HG03342 (cell line): ENCODE results near the gene MRFAP1L1.
"Not testable (repeated sequence)": the region's sequence is repeated elsewhere in the genome, so short reads cannot be mapped to it uniquely, and the experiment has no call there.

Experiments used
- ATAC-seq: cut with Tn5 transposase; IDR thresholded peaks from one replicate; pipeline ENCODE4 v1.9.1; 2021; ENCODE audit warnings: mild to moderate bottlenecking, moderate library complexity; ENCODE audit not compliant: unreplicated experiment

The MRFAP1L1 gene

DNA sequence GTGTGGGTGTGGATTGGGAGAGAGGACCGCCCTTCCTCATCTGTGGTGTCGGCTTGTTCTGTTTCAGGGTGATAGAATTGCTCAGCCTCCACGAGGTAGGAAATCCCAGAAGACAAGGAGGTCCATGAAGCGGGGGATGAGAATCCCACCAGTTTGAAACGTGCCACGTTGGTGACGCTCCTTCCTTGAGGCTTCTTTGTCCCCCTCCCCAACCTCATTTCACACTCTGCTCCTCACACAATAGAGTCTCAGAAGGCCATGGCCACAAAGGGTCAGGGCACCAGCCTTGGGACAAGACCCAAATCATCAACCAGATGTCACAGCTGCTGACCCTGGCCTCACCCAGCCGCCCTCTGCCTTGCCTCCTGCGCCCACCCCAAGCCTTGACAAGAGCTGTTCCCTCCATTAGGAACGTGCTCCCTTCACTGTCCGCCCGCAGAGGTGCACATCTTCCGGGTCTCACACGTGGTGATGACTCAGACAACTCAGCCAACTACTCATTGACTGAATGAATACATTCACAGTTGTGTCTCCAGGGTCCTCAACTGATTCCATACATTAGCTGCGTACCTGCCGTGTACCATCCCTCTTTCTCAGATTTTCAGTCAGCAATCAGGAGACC is 24.6 kb upstream of the MRFAP1L1 start:
- no peak for ATAC-seq

DNA sequence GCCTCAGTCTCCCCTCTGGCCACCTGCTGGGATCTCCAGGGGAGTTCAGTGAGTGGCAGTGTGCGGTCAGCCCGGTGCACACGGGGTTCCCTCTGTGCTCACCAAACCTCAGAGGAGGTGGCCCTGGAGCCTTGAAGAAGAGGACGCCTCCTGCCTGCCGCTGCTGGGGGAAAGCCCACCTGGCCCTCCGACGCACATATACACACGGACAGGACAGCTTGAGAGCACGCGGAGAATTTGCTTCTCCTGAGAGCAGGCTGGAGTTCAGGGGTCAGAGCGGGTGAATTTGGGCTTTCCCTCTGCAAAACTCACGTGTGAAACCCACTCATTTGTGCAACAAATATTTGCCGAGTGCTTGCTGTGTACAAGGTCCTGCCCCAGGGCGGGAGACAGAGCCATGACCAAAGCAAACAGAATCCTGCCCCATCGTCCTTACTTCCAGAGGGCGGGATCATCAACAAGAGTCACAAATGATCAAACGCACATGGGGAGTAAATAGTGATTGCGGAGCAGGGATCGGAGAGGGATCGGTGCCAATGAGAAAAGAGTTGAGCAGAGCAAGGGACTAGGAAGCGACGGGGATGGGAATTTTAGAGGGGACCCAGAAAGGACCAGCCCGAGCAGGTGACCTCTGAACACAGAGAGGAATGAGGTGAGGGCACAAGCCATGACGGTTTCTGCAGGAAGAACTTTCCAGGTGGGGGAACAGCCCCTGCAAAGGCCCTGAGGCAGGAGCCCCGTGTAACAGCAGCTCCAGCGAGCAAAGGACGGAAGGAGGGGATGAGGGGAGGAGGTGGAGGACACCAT is 23.9 kb upstream of the MRFAP1L1 start:
- ATAC-seq, result no peak

GRCh38 chr4:6732441-6733357 is 23.0 kb upstream of the MRFAP1L1 start:
- no peak for ATAC-seq

DNA sequence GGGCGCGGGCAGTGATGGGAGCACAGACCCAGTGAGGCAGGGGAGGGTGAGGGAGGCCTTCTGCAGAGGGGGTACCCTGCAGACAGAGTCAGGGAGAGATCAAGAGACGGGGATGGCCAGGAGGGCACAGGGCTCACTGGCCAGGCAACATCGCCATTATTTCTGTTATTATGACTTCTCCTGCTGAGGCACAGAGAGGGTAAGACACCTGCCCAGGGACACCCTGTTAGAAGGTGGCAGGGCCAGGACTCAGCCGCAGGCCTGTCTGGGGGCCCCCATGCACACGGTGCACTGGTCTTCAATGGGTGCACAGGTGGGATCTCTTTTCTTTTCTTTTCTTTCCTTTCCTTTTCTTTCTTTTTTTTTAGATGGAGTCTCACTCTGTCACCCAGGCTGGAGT is 22.1 kb upstream of the MRFAP1L1 start:
- ATAC-seq, result no peak

DNA sequence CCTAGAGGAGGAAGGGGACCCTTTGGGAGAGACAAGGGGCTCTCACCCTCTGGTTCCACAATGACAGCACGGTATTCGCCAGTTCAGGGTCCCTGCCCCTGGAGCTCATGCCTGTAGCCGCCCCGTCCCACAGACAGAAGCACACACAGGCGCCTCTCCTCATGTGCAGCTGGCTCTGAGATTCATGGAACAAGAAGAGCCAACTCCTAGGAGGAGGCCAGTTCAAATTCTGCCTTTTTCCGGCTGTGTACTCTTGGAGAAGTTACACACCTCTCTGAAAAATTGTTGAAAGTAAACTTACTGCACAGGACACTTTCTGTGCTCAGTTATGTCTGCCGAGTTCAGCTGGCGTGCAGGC is 21.6 kb upstream of the MRFAP1L1 start:
- ATAC-seq, result no peak

DNA sequence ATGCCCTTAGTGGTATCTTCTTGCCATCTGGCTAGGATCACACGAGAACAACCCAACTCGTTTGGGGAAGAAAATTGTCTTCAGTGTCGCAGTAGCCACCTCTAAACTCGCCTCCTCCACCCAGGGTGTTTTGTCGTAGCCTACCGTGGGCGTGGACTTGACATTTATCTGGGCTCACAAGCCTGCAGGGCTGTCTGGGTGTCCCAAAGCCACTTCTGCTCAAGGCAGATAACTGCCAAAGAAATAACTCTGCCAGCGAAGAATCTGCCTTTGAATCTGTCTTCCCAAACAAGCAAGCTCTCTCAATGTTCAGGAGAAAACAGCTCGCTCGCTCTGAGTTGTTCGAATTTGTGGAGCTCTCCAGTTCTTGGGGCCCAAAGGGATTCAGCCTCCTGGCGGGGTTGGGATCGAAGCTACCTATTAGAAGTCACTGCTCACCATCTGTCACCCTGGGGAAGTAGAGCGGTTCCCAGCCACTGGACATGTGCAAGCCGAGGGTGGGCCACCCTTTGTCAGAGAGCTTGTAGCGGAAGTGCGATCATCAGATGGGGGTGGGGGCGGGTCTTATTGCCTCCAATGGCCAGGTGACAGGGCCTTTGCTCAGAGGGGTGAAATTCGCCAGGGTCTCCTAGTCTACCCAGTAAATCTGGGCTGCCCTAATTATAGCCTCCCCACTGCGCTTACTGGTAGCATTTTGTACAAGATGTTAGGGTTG is 21.1 kb upstream of the MRFAP1L1 start:
- no peak for ATAC-seq

GRCh38 chr4:6728320-6729029 is 18.8 kb upstream of the MRFAP1L1 start:
- no peak for ATAC-seq

GRCh38 chr4:6727943-6728250 is 18.2 kb upstream of the MRFAP1L1 start:
- ATAC-seq, result no peak

GRCh38 chr4:6727081-6727942 is 17.6 kb upstream of the MRFAP1L1 start:
- ATAC-seq, result no peak

DNA sequence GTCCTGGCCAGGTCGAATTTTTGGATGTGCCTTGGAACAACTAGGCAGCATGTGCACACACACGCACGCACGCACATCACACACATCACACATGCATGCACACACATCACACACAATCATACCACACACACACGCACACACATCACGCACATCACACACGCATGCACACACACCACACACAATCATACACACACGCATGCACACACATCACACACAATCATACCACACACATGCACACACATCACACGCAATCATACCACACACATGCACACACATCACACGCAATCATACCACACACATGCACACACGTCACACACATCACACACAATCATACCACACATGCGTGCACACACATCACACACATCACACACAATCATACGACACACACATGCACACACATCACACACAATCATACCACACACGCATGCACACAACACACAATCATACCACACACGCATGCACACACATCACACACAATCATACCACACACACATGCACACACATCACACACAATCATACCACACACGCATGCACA is 15.8 kb upstream of the MRFAP1L1 start:
- not testable (repeated sequence) for ATAC-seq

DNA sequence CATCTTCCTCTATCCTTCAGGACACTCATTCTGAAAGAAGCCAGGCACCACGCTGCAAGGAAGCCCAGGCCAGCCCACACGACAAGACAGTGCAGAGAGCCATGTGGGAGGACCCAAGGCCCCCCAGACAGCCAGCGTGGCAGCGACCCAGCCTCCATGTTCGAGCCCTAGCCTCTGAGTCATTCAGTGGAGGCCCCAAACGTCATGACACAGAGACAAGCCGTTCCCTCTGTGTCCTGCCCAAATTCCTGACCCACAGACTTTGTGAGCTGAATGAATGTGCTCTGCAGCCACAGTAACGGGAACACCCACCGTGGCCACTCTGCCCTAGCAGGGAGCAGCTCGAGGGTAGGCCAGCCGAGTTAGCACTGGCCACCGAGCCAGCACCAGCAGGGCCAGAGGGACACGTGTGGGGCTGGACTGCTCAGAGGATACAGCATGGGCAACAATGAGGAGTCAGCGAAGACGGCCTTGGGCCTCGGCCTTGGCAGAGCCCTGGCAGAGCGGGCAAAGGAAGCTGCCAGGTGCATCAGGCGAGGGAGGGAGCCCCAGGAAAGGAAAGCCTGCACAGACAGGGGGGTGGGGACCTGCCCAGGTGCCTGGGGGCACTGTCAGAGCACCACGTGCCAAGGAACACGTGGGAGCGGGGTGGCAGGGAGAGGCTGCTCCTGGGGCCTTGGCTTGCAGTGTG is 14.9 kb upstream of the MRFAP1L1 start:
- ATAC-seq, result no peak

DNA sequence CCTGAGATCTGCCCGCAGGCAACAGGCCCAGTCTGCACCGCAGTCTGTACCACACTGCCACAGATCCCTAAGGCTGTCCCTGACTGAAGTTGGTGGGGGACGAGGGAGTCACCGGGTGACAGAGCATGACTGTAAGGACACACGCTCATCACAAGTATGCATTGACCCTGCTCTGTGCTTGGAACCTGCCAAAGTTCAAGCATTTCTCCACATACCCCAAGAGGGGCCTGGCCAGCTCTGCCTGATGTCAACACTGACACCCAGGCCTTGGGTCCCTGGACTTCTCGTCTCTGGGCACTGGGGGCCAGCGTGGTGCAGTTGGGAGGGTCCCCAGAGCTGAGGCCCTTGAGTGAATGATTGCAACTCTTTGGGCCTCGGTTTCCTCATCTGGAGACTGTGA is 14.2 kb upstream of the MRFAP1L1 start:
- ATAC-seq, result no peak

DNA sequence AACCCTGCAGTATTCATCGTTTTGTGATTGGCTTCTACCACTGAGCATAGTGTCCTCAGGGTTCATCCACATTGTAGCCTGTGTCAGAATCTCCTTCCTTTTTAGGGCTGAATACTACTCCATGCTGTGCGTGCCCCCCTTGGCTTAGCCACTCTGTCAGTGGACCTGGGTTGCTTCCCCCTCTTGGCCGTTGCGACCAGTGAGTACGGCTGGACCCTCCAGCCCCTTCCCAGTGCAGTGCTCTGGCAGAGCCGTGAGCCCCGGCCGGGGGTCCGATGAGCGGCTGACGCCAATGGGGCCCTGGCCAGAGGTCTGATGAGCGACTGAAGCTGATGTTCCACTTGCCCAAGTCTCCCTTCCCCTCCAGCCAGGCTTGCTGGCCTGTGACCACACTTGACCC is 13.2 kb upstream of the MRFAP1L1 start:
- ATAC-seq, result no peak

- no peak for ATAC-seq
These were observed 11.5 kb upstream of the MRFAP1L1 start for GRCh38 chr4:6721121-6721520.

DNA sequence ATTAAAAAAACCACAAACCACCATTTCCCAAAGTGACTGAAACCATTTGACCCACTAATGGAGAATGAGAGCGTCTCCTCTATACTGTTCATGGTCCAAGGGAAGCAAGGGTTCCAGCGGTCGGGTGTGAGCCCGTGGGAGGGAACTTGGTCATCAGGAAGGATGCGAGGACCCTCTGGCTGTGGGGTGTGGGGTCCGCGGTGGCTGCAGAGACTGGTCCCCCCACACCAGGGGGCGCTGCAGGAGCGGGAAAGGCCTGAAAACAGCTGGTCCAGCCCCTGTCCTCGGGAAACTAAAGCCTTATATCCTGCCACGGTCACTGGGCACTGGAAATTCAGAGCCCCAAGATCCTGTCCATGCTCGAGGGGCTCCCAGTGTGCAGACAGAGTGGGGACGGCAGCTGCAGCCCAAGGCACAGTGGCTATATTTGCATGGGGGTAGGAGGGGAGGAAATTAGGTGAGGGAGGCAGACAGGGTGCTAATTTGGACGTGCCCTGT is 10.6 kb upstream of the MRFAP1L1 start:
- no peak for ATAC-seq

DNA sequence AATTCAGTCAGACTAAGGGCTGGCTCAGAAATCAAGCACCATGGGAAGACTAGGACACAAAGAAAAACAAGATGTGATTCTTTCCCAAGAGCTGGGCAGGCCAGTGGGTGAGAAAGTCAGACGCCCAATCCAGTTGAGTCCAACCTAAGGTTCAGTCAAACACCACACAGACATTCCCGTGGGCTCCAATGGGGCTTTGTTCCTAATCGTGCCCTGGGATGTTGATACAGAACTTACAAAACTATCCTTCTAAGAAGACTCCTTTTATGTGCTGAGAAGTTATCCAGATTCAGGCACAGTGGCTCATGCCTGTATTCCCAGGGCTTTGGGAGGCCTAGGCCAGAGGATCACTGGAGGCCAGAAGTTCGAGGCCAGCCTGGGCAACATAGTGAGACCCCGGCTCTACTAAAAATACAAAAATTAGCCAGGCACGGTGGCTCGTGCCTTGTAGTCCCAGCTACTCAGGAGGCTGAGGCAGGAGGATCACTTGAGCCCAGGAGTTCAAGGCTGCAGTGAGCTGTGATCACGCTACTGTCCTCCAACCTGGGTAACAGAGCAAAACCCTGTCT is 10.0 kb upstream of the MRFAP1L1 start:
- ATAC-seq, result no peak

DNA sequence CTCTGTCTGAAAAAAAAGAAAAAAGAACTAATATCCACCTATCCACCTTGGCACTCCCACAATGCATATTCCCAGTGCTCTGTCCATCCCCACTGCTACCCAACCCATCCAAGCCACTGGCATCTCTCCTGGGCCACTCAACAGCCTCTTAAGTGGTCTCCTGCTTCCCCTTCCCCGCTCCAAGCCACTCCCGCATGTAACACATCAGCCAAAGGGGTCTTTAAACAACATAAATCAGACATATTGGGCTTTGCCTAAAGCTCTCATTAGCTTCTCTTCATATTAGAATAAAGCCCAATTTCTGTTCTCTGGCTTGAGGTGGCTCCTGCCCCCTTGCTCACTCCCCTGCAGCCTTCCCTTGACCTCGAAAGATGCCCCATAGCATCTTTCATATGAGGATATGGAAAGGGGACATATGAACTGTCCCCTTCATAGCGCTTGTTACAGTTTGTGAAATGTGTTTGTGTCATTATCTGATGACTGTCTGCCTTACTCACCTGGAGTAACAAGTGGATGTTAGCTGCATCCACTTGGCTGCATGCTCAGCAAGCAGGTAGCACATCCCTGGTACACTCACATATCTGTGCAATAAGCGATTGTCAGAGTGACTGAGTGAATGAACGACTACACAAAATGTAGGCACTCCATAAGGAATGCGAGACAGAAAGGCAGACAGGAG is 9.4 kb upstream of the MRFAP1L1 start:
- no peak for ATAC-seq
